OCI-LY1 (cell line): ENCODE measurements around the gene LUC7L2.
"Not testable (repeated sequence)": the region's sequence is repeated elsewhere in the genome, so short reads cannot be mapped to it uniquely, and the experiment has no call there.

Experiments
- EZH2 ChIP-seq: fragments of 200-600 bp; sonication (generic), shearing (Covaris generic); IDR thresholded peaks from 2 replicates; pipeline ENCODE4 v1.8.0; 2017; ENCODE audit warnings: borderline replicate concordance, mixed run types, mild to moderate bottlenecking, antibody characterized with exemption, low read length, moderate library complexity, mixed read lengths
- TF ChIP-seq, protein P1 (sequence below): fragments of 200-600 bp; sonication (generic), shearing (Covaris generic); IDR thresholded peaks from 2 replicates; pipeline ENCODE4 v1.5.1; 2017; ENCODE audit warnings: mild to moderate bottlenecking, antibody characterized with exemption, low read length, moderate library complexity, mixed read lengths

DNA sequence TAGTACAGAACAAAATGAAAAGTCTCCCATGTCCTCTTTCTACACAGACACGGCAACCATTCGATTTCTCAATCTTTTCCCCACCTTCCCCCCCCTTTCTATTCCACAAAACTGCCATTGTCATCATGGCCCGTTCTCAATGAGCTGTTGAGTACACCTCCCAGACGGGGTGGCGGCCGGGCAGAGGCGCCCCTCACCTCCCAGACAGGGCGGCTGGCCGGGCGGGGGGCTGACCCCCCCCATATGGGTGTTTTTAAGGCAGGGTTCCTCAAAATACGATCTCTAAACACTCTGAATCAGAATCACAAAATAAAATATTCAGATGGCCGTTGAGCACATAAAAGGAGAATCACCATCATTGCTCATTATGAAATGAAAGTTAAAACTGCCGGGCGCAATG, 70.0 kb downstream of the LUC7L2 start:
- TF ChIP-seq, protein P1, sequence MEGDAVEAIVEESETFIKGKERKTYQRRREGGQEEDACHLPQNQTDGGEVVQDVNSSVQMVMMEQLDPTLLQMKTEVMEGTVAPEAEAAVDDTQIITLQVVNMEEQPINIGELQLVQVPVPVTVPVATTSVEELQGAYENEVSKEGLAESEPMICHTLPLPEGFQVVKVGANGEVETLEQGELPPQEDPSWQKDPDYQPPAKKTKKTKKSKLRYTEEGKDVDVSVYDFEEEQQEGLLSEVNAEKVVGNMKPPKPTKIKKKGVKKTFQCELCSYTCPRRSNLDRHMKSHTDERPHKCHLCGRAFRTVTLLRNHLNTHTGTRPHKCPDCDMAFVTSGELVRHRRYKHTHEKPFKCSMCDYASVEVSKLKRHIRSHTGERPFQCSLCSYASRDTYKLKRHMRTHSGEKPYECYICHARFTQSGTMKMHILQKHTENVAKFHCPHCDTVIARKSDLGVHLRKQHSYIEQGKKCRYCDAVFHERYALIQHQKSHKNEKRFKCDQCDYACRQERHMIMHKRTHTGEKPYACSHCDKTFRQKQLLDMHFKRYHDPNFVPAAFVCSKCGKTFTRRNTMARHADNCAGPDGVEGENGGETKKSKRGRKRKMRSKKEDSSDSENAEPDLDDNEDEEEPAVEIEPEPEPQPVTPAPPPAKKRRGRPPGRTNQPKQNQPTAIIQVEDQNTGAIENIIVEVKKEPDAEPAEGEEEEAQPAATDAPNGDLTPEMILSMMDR, result not testable (repeated sequence)
- TF ChIP-seq EZH2, result not testable (repeated sequence)
